SK-N-SH (cell line): ENCODE results near the gene F2. TPM values are rescaled to one million over a fixed set of nuclear protein-coding genes. Genes with fewer than 3 reads are reported as not detected.

Source experiments
- CTCF ChIA-PET: fragments of 300-600, 350-600 bp; formaldehyde crosslinking; extraction: SDS; loops from one replicate; lab custom pipeline; 2021; lab: Yijun Ruan, JAX
- POLR2A ChIA-PET: fragments of 350-600 bp; sonication (Branson Sonifier 250); formaldehyde crosslinking; extraction: SDS; loops from one replicate; lab custom pipeline; 2020; ENCODE audit warnings: antibody characterized with exemption, inconsistent platforms; lab: Yijun Ruan, JAX
- DNase-seq: peaks from one replicate; pipeline ENCODE4 v3.0.0; 2012
- H2AFZ ChIP-seq: fragments of 200-600 bp; sonication (generic); 2 replicates; pipeline ENCODE4 v1.8.1; 2016; ENCODE audit warnings: antibody characterized with exemption, mild to moderate bottlenecking, low read depth
- H3F3A ChIP-seq: fragments of 200-600 bp; sonication (generic); replicated peaks from 2 replicates; pipeline ENCODE3; 2016; ENCODE audit warnings: antibody characterized with exemption, mild to moderate bottlenecking; ENCODE audit not compliant: insufficient read depth
- H3K27ac ChIP-seq, 2 experiments: fragments of 200-500 bp in 1 of 2; fragments of 200-600 bp in 1 of 2; sonication (Bioruptor generic) in 1 of 2; sonication (generic), shearing (Covaris generic) in 1 of 2; 2 replicates each; pipeline versions ENCODE4 v1.5.1 to v1.6.1; 2014 to 2016; ENCODE audit warnings: low read depth in 2 of 2, inconsistent platforms in 1 of 2, low read length in 1 of 2, mild to moderate bottlenecking in 1 of 2, mixed read lengths in 1 of 2
- H3K27me3 ChIP-seq: fragments of 200-600 bp; sonication (generic), shearing (Covaris generic); 2 replicates; pipeline ENCODE4 v1.6.1; 2016; ENCODE audit warnings: mixed run types; ENCODE audit not compliant: insufficient read depth
- H3K36me3 ChIP-seq, 2 experiments: fragments of 200-500 bp in 1 of 2; fragments of 200-600 bp in 1 of 2; sonication (Bioruptor generic) in 1 of 2; sonication (generic) in 1 of 2; replicated peaks in 1 of 2; 2 replicates each; pipeline versions ENCODE3 to v1.5.1; 2014 to 2016; ENCODE audit warnings: low read length in 1 of 2, mild to moderate bottlenecking in 1 of 2; ENCODE audit not compliant: insufficient read depth in 2 of 2, control insufficient read depth in 1 of 2
- H3K4me1 ChIP-seq, 2 experiments: fragments of 200-500 bp in 1 of 2; fragments of 200-600 bp in 1 of 2; sonication (Bioruptor generic) in 1 of 2; sonication (generic), shearing (Covaris generic) in 1 of 2; 2 replicates each; pipeline versions ENCODE4 v1.5.1 to v1.6.1; 2014 to 2016; ENCODE audit warnings: low read depth in 1 of 2, low read length in 1 of 2, mixed run types in 1 of 2; ENCODE audit not compliant: insufficient read depth in 2 of 2, control insufficient read depth in 1 of 2
- H3K4me2 ChIP-seq: fragments of 200-600 bp; sonication (generic), shearing (Covaris generic); 2 replicates; pipeline ENCODE4 v1.6.1; 2017; ENCODE audit warnings: mixed run types
- H3K4me3 ChIP-seq, 2 experiments: fragments of 200-500 bp in 1 of 2; fragments of 200-600 bp in 1 of 2; sonication (Bioruptor generic) in 1 of 2; sonication (generic), shearing (Covaris generic) in 1 of 2; 2 replicates each; pipeline versions ENCODE4 v1.5.1 to v1.8.1; 2014 to 2016; ENCODE audit warnings: low read depth in 2 of 2, inconsistent platforms in 1 of 2, low read length in 1 of 2, mild to moderate bottlenecking in 1 of 2, mixed read lengths in 1 of 2, moderate library complexity in 1 of 2
- H3K79me2 ChIP-seq: fragments of 200-600 bp; sonication (generic); 2 replicates; pipeline ENCODE4 v1.8.1; 2017; ENCODE audit warnings: mild to moderate bottlenecking; ENCODE audit not compliant: insufficient read depth
- H3K9ac ChIP-seq: fragments of 200-600 bp; sonication (generic); 2 replicates; pipeline ENCODE4 v1.6.1; 2017; ENCODE audit warnings: mixed run types
- H3K9me2 ChIP-seq: fragments of 200-600 bp; sonication (generic); 2 replicates; pipeline ENCODE4 v1.6.1; 2017; ENCODE audit warnings: mixed run types
- H3K9me3 ChIP-seq: fragments of 200-600 bp; sonication (generic); 2 replicates; pipeline ENCODE4 v1.6.1; 2017; ENCODE audit warnings: mixed run types, mild to moderate bottlenecking, moderate library complexity
- H4K20me1 ChIP-seq: fragments of 200-600 bp; sonication (generic); 2 replicates; pipeline ENCODE4 v1.6.1; 2017; ENCODE audit warnings: mild to moderate bottlenecking, mixed run types; ENCODE audit not compliant: insufficient read depth
- FOSL2 ChIP-seq: IDR thresholded peaks from 2 replicates; pipeline ENCODE4 v1.4.0; 2012; ENCODE audit warnings: low read depth, mild to moderate bottlenecking, moderate library complexity, borderline replicate concordance
- GABPA ChIP-seq: IDR thresholded peaks from 2 replicates; pipeline ENCODE4 v1.4.0; 2012; ENCODE audit warnings: low read depth, mild to moderate bottlenecking
- MEF2A ChIP-seq: IDR thresholded peaks from 2 replicates; pipeline ENCODE4 v1.4.0; 2012; ENCODE audit warnings: low read depth, borderline replicate concordance
- MXI1 ChIP-seq: IDR thresholded peaks from 2 replicates; pipeline ENCODE4 v1.6.1; 2012; ENCODE audit warnings: mild to moderate bottlenecking, low read depth, low read length, improper control_type of control experiment
- NFIC ChIP-seq: IDR thresholded peaks from 2 replicates; pipeline ENCODE4 v1.4.0; 2012; ENCODE audit warnings: borderline replicate concordance
- NRF1 ChIP-seq: IDR thresholded peaks from 2 replicates; pipeline ENCODE4 v1.6.1; 2012; ENCODE audit warnings: low read depth, mild to moderate bottlenecking, low read length
- POLR2AphosphoS5 ChIP-seq: IDR thresholded peaks from 2 replicates; pipeline ENCODE4 v1.6.1; 2012; ENCODE audit warnings: low read depth, low read length
- RFX5 ChIP-seq: IDR thresholded peaks from 2 replicates; pipeline ENCODE4 v1.6.1; 2012; ENCODE audit warnings: mild to moderate bottlenecking, improper control_type of control experiment, low read length
- TEAD4 ChIP-seq: IDR thresholded peaks from 2 replicates; pipeline ENCODE4 v1.4.0; 2012; ENCODE audit warnings: mild to moderate bottlenecking, borderline replicate concordance; ENCODE audit not compliant: insufficient read depth
- YY1 ChIP-seq: IDR thresholded peaks from 2 replicates; pipeline ENCODE4 v1.4.0; 2012; ENCODE audit warnings: low read depth, mild to moderate bottlenecking
- WGBS: methylation state at CpG from one replicate; pipeline ENCODE4 v1.1.6; 2017; ENCODE audit warnings: low lambda C conversion rate; 5-methylcytosine and 5-hydroxymethylcytosine counted together
- polyA plus RNA-seq, 3 experiments: library from polyadenylated mRNA; depleted of rRNA; stranded (reverse); fragments of >200 nt; gene quantifications; 2 replicates each; pipeline ENCODE4 v1.2.3, GENCODE V29; 2012
- small RNA-seq, 7 experiments: library from RNA; depleted of rRNA; stranded (forward); fragments of <200 nt; gene quantifications; one replicate each; pipeline ENCODE3, GENCODE V24; 2012

F2 gene
- polyA plus RNA-seq, 1 of the 3 experiments (the other 2 are of a cell fraction) = 0.07 TPM

GRCh38 chr11:46778416-46778815 lies 59.4 kb downstream of the F2 start:
- H3F3A ChIP-seq = peaks cover 16% of the 10 kb centered on the region
- no peak overlapping the region for H3K4me3 ChIP-seq
- H4K20me1 ChIP-seq = no peaks in the 10 kb centered on the region
- H3K27me3 ChIP-seq = no peaks in the 10 kb centered on the region
- ChIA-PET CTCF (no interaction called here), POLR2A (no interaction called here)
- no peaks in the 10 kb centered on the region for H3K4me1 ChIP-seq
- peaks cover 25% of the 10 kb centered on the region for H3K79me2 ChIP-seq
- no peak overlapping the region for H2AFZ ChIP-seq
- no peak for TF ChIP-seq NRF1
- no peak for TF ChIP-seq FOSL2
- TF ChIP-seq RFX5 = no peak
- no peak for TF ChIP-seq NFIC
- no peak for TF ChIP-seq GABPA
- TF ChIP-seq MEF2A = no peak
- no peak for TF ChIP-seq POLR2AphosphoS5
- TF ChIP-seq TEAD4 = no peak
- TF ChIP-seq MXI1 = no peak
- TF ChIP-seq YY1 = no peak
- H3K9me3 ChIP-seq = no peaks in the 10 kb centered on the region
- no peak overlapping the region for H3K9ac ChIP-seq
- H3K4me2 ChIP-seq = no peak overlapping the region
- H3K36me3 ChIP-seq = peaks cover 52 to 85% of the 10 kb centered on the region in 2 experiments
- no peaks in the 10 kb centered on the region for H3K9me2 ChIP-seq
- H3K27ac ChIP-seq = no peak overlapping the region
- WGBS = 94% methylated on average over 4 of the region's 4 CpGs
- no peak for DNase-seq

Small RNAs within 50 kb of the gene (small RNA-seq; reads per million reads assigned to genes)
- gene MIR5582 (0.46 to 14.7 (median 9.0) reads per million in 7 experiments), gene RF00573 (0 reads per million in 7 experiments), gene SNORD67 (40.7 to 455 (median 81.4) reads per million in 7 experiments)

Other genes with a start within 250 kb of the F2 start
- 10.0 and 10.4 TPM in 2 replicates for gene AMBRA1, start 125.2 kb upstream of the F2 start, polyA plus RNA-seq (2012; rRNA removed)
- 2.4 and 3.3 TPM in 2 replicates for gene HARBI1, start 102.0 kb upstream of the F2 start, polyA plus RNA-seq (2012; rRNA removed)
- 39.4 and 52.8 TPM in 2 replicates for gene ATG13, start 101.7 kb upstream of the F2 start, polyA plus RNA-seq (2012; rRNA removed)
- 21.3 and 27.1 TPM in 2 replicates for gene ARHGAP1, start 18.6 kb upstream of the F2 start, polyA plus RNA-seq (2012; rRNA removed)
- gene ZNF408, start 18.2 kb upstream of the F2 start, polyA plus RNA-seq (2012; rRNA removed) = 5.9 and 7.1 TPM in 2 replicates
- gene CKAP5, start 127.1 kb downstream of the F2 start, polyA plus RNA-seq (2012; rRNA removed) = 51.7 and 63.7 TPM in 2 replicates
- 6.7 and 10.9 TPM in 2 replicates for gene LRP4, start 199.3 kb downstream of the F2 start, polyA plus RNA-seq (2012; rRNA removed)
- gene CSTPP1, start 217.5 kb downstream of the F2 start, polyA plus RNA-seq (2012; rRNA removed) = 37.2 and 85.7 TPM in 2 replicates